Measurements from ENCODE around the gene OR4N2. TPM values are rescaled to one million over a fixed set of nuclear protein-coding genes. Genes with fewer than 3 reads are reported as not detected.

The OR4N2 gene
- total and polyA plus RNA-seq, 10 of the 15 experiments (the other 5 are each of a cell fraction or from before 2014, with no cell fraction given) = not detected

DNA sequence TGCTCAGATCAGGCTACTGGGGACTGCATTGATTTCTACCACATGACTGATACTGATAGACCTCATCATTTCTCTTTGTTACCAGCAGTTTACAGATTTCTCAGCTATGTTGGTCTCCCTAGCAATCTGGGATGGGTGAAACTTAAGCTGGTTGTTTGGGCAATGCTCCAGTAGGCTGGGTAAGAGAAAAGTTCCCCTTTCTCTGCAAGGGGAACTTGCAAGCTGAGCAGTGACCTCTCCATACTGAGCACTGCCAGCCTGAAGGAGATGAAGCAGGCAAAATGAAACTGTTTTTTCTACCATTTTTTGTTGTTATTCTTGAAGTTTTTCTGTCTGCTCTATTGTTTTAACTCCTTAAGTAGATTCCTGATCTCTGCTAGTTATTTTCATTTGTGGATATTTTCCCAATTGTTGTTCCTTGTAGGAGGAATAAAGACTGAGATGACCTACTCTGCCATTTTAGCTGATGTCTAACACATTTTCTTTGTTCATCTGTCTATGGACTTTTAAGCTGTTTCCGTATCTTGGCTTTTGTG lies 31.6 kb upstream of the OR4N2 start:
- in situ Hi-C loops (cut with MboI) (no loop called here), intact Hi-C loops (cut with micrococcal nuclease; ENCODE audit: unreplicated experiment) (no loop called here)
- Histone ChIP-seq H2AFZ (ENCODE audit: control insufficient read depth, low read depth, low read length) (no peak overlapping the region), H3K9me3 (replicated peaks; ENCODE audit: control insufficient read depth, insufficient read depth, low read length) (no peaks in the 10 kb centered on the region), H3K27me3 (replicated peaks in 1 of 2; ENCODE audit: control insufficient read depth in 2 of 2, insufficient read depth in 2 of 2, low read length in 1 of 2) (no peaks in the 10 kb centered on the region), H3K4me3 (no peak overlapping the region), H3K9ac (ENCODE audit: control insufficient read depth, insufficient read depth, low read length) (no peak overlapping the region), H3K4me2 (ENCODE audit: control insufficient read depth, insufficient read depth) (no peak overlapping the region), H3K79me2 (ENCODE audit: control insufficient read depth, insufficient read depth, low read length) (no peaks in the 10 kb centered on the region), H3K27ac (ENCODE audit: control insufficient read depth, insufficient read depth) (no peak overlapping the region), H4K20me1 (ENCODE audit: control insufficient read depth, insufficient read depth) (no peaks in the 10 kb centered on the region), H3K36me3 (ENCODE audit: control insufficient read depth in 2 of 2, insufficient read depth in 2 of 2, low read length in 1 of 2) (no peaks in the 10 kb centered on the region), H3K4me1 (ENCODE audit: control insufficient read depth, insufficient read depth, low read length) (no peaks in the 10 kb centered on the region)
- FAIRE-seq (no peak), ATAC-seq (no peak), DNase-seq (ENCODE audit: low read depth, low spot score) (no peak)
- ChIA-PET SMC1A (ENCODE audit: uncharacterized antibody, unreplicated experiment) (no interaction called here), CTCF (interaction anchor here (0.6 kb wide), 2 partner anchors 189 to 427 kb away, joined by 3 to 5 read pairs; no protein-coding TSS in a partner anchor), RAD21 (ENCODE audit: unreplicated experiment) (no interaction called here), POLR2A (no interaction called here)
- 0% methylated on average over 1 of the region's 1 CpG for whole genome bisulfite sequencing (ENCODE audit: insufficient coverage, insufficient replicate concordance, low lambda C conversion rate, missing lambda C conversion rate)
- no TSS peak for BruUV-seq (replicated peaks)
- TF ChIP-seq SMC3 (IDR thresholded peaks at IDR 0.05; ENCODE audit: borderline replicate concordance, low read length) (no peak), PML (IDR thresholded peaks at IDR 0.05; ENCODE audit: low read length) (no peak), PAX5 (IDR thresholded peaks at IDR 0.05; ENCODE audit: borderline replicate concordance, low read depth, low read length) (no peak), ZNF384 (IDR thresholded peaks at IDR 0.05; ENCODE audit: borderline replicate concordance, low read depth, low read length) (no peak), MTA2 (IDR thresholded peaks at IDR 0.05; ENCODE audit: low read depth) (no peak), PAX8 (IDR thresholded peaks at IDR 0.05) (no peak), ZNF274 (IDR thresholded peaks at IDR 0.05; ENCODE audit: insufficient read depth, insufficient read length) (no peak), ETV6 (conservative IDR thresholded peaks at IDR 0.05 in 1 of 2, IDR thresholded peaks at IDR 0.05 in 1 of 2; ENCODE audit: borderline replicate concordance in 1 of 2, low read depth in 1 of 2) (no peak), MXI1 (IDR thresholded peaks at IDR 0.05; ENCODE audit: low read depth, low read length) (no peak), BMI1 (IDR thresholded peaks at IDR 0.05; ENCODE audit: borderline replicate concordance) (no peak), IKZF2 (IDR thresholded peaks at IDR 0.05) (no peak)
- TF ChIP-seq, protein P1, sequence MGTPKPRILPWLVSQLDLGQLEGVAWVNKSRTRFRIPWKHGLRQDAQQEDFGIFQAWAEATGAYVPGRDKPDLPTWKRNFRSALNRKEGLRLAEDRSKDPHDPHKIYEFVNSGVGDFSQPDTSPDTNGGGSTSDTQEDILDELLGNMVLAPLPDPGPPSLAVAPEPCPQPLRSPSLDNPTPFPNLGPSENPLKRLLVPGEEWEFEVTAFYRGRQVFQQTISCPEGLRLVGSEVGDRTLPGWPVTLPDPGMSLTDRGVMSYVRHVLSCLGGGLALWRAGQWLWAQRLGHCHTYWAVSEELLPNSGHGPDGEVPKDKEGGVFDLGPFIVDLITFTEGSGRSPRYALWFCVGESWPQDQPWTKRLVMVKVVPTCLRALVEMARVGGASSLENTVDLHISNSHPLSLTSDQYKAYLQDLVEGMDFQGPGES (IDR thresholded peaks at IDR 0.05) = no peak
- TF ChIP-seq, protein P2, sequence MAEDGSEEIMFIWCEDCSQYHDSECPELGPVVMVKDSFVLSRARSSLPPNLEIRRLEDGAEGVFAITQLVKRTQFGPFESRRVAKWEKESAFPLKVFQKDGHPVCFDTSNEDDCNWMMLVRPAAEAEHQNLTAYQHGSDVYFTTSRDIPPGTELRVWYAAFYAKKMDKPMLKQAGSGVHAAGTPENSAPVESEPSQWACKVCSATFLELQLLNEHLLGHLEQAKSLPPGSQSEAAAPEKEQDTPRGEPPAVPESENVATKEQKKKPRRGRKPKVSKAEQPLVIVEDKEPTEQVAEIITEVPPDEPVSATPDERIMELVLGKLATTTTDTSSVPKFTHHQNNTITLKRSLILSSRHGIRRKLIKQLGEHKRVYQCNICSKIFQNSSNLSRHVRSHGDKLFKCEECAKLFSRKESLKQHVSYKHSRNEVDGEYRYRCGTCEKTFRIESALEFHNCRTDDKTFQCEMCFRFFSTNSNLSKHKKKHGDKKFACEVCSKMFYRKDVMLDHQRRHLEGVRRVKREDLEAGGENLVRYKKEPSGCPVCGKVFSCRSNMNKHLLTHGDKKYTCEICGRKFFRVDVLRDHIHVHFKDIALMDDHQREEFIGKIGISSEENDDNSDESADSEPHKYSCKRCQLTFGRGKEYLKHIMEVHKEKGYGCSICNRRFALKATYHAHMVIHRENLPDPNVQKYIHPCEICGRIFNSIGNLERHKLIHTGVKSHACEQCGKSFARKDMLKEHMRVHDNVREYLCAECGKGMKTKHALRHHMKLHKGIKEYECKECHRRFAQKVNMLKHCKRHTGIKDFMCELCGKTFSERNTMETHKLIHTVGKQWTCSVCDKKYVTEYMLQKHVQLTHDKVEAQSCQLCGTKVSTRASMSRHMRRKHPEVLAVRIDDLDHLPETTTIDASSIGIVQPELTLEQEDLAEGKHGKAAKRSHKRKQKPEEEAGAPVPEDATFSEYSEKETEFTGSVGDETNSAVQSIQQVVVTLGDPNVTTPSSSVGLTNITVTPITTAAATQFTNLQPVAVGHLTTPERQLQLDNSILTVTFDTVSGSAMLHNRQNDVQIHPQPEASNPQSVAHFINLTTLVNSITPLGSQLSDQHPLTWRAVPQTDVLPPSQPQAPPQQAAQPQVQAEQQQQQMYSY (CRISPR knock-in tag; IDR thresholded peaks at IDR 0.05) = no peak
- TF ChIP-seq, protein P3, sequence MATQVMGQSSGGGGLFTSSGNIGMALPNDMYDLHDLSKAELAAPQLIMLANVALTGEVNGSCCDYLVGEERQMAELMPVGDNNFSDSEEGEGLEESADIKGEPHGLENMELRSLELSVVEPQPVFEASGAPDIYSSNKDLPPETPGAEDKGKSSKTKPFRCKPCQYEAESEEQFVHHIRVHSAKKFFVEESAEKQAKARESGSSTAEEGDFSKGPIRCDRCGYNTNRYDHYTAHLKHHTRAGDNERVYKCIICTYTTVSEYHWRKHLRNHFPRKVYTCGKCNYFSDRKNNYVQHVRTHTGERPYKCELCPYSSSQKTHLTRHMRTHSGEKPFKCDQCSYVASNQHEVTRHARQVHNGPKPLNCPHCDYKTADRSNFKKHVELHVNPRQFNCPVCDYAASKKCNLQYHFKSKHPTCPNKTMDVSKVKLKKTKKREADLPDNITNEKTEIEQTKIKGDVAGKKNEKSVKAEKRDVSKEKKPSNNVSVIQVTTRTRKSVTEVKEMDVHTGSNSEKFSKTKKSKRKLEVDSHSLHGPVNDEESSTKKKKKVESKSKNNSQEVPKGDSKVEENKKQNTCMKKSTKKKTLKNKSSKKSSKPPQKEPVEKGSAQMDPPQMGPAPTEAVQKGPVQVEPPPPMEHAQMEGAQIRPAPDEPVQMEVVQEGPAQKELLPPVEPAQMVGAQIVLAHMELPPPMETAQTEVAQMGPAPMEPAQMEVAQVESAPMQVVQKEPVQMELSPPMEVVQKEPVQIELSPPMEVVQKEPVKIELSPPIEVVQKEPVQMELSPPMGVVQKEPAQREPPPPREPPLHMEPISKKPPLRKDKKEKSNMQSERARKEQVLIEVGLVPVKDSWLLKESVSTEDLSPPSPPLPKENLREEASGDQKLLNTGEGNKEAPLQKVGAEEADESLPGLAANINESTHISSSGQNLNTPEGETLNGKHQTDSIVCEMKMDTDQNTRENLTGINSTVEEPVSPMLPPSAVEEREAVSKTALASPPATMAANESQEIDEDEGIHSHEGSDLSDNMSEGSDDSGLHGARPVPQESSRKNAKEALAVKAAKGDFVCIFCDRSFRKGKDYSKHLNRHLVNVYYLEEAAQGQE (IDR thresholded peaks at IDR 0.05; ENCODE audit: low read depth, low read length) = no peak
